ENCODE measurements around the gene PACRG.

DNA sequence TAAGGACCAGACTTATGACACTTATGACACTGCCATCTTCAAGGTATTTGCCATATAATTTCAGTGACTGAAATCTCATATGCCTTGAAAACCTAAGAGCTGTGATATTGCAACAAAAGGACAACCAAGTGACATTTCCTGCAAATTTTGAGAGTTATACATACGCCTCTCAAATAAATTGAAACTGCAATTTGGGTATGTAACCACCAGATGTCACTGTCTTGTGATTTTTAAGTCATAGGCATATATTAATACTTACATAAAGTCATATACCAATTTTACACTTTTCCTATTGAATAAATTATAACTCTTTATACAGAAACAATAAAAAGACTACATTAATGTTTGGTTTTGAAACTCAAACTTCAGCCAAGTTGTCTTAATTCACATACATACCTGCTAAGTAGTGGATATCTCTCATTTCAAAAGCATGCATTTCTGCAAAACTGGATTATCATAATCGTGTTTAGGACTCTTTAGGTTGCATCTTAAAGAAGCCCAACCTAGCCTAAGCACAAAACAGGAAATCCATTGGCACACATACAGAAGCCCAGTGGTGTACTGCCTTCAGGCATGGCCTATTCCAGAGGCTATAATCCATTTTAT is 180.2 kb downstream of the PACRG start:
- TF ChIP-seq, protein P1, sequence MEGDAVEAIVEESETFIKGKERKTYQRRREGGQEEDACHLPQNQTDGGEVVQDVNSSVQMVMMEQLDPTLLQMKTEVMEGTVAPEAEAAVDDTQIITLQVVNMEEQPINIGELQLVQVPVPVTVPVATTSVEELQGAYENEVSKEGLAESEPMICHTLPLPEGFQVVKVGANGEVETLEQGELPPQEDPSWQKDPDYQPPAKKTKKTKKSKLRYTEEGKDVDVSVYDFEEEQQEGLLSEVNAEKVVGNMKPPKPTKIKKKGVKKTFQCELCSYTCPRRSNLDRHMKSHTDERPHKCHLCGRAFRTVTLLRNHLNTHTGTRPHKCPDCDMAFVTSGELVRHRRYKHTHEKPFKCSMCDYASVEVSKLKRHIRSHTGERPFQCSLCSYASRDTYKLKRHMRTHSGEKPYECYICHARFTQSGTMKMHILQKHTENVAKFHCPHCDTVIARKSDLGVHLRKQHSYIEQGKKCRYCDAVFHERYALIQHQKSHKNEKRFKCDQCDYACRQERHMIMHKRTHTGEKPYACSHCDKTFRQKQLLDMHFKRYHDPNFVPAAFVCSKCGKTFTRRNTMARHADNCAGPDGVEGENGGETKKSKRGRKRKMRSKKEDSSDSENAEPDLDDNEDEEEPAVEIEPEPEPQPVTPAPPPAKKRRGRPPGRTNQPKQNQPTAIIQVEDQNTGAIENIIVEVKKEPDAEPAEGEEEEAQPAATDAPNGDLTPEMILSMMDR (IDR thresholded peaks at IDR 0.05; ENCODE audit: low read depth, low read length, missing input control) = peak; percentile 38
- peak; percentile 64 to 66 for TF ChIP-seq RAD21 (IDR thresholded peaks at IDR 0.05)
- TF ChIP-seq GABPA (IDR thresholded peaks at IDR 0.05 in 1 of 2, conservative IDR thresholded peaks at IDR 0.05 in 1 of 2) = no peak
- TF ChIP-seq EGR1 (IDR thresholded peaks at IDR 0.05; ENCODE audit: low read depth in 2 of 2) = no peak
- no peak for TF ChIP-seq YY1 (IDR thresholded peaks at IDR 0.05)
- TF ChIP-seq JUND (IDR thresholded peaks at IDR 0.05) = no peak
- no peak for TF ChIP-seq REST (IDR thresholded peaks at IDR 0.05)
- no peak for TF ChIP-seq ZBTB33 (IDR thresholded peaks at IDR 0.05)
- TF ChIP-seq MAX (IDR thresholded peaks at IDR 0.05) = no peak
- TF ChIP-seq ATF3 (IDR thresholded peaks at IDR 0.05) = no peak
- no peak for TF ChIP-seq NR2F2 (IDR thresholded peaks at IDR 0.05)
- no peak for TF ChIP-seq SP1 (IDR thresholded peaks at IDR 0.05)
